Stomach (tissue), 9 donors: Measurements from ENCODE around the gene RFX2. TPM values are rescaled to one million over a fixed set of nuclear protein-coding genes. Genes with fewer than 3 reads are reported as not detected.

Source experiments
- DNase-seq, 2 donors: peaks; one replicate each; pipeline versions ENCODE4 v3.0.0 to v3.0.0-alpha.2; 2013 to 2019
- H3K27ac ChIP-seq, 5 donors: fragments of 200-600 bp in 4 of 5; sonication (generic) in 4 of 5; one replicate each; pipeline ENCODE4 v1.5.1; 2013 to 2019; ENCODE audit warnings: mild to moderate bottlenecking in 1 of 5, moderate library complexity in 1 of 5
- H3K27me3 ChIP-seq, 3 donors: fragments of 200-600 bp; sonication (generic); one replicate each; pipeline ENCODE4 v1.5.1; 2017 to 2019; ENCODE audit warnings: mixed run types in 1 of 3
- H3K36me3 ChIP-seq, 4 donors: fragments of 200-600 bp; sonication (generic); 1 replicate in 3 of 4; 2 replicates in 1 of 4; pipeline ENCODE4 v1.5.1; 2016 to 2019
- H3K4me1 ChIP-seq, 4 donors: fragments of 200-600 bp; sonication (generic); one replicate each; pipeline ENCODE4 v1.5.1; 2016 to 2019
- H3K4me3 ChIP-seq, 4 donors: fragments of 200-600 bp; sonication (generic) in 3 of 4; one replicate each; pipeline ENCODE4 v1.5.1; 2016 to 2019; ENCODE audit warnings: mild to moderate bottlenecking in 1 of 4
- H3K9me3 ChIP-seq, 4 donors: fragments of 200-600 bp; sonication (generic); one replicate each; pipeline ENCODE4 v1.5.1; 2016 to 2019
- EP300 ChIP-seq: sonication (generic); formaldehyde crosslinking; IDR thresholded peaks from one replicate; pipeline ENCODE4 v1.6.1; 2017; ENCODE audit warnings: antibody characterized with exemption
- POLR2A ChIP-seq, 4 donors: fragments of 450-650 bp; IDR thresholded peaks; one replicate each; pipeline ENCODE4 v1.6.1; 2016; ENCODE audit warnings: antibody characterized with exemption in 4 of 4, control low read depth in 2 of 4, mild to moderate bottlenecking in 1 of 4, moderate library complexity in 1 of 4
- POLR2AphosphoS5 ChIP-seq, 3 donors: sonication (generic); formaldehyde crosslinking; IDR thresholded peaks; one replicate each; pipeline ENCODE4 v1.6.1; 2016; ENCODE audit warnings: antibody characterized with exemption in 3 of 3
- WGBS, 5 donors: extraction: QIAGEN DNeasy Blood & Tissue Kit in 3 of 5; methylation state at CpG; one replicate each; pipeline versions ENCODE4 v1.1.5 to v1.1.7; 2013 to 2018; 5-methylcytosine and 5-hydroxymethylcytosine counted together
- intact Hi-C: fragments of 100-400 bp; cut with DNase I; formaldehyde crosslinking; loops from one replicate; pipeline ENCODE4 v1.15.1; 2023; ENCODE audit warnings: low total_unique reads
- polyA plus RNA-seq, 3 donors: library from polyadenylated mRNA; stranded (reverse); fragments of 200-250 nt; gene quantifications; one replicate each; pipeline ENCODE4 v1.2.3, GENCODE V29; 2013
- total RNA-seq, 5 donors: library from RNA; depleted of rRNA; stranded (reverse); fragments of >200 nt; gene quantifications; one replicate each; pipeline versions ENCODE4 v1.1.0 to v1.2.3, GENCODE V29; 2014 to 2016
- TF ChIP-seq, protein P1 (sequence below), 7 experiments: fragments of 450-650 bp in 4 of 7; fragments of 200-600 bp in 3 of 7; sonication (generic) in 3 of 7; IDR thresholded peaks; one replicate each; pipeline ENCODE4 v1.5.1; 2016 to 2019; ENCODE audit warnings: antibody characterized with exemption in 7 of 7, control low read depth in 2 of 7, mild to moderate bottlenecking in 1 of 7
- donor health status: healthy with polysubstance abuse.
- donor health status: Bipolar disorder and iron deficiency.
- donor health status: healthy.

RFX2 gene
- total and polyA plus RNA-seq, 8 donors, result 1.2 to 123 (median 8.0) TPM

DNA sequence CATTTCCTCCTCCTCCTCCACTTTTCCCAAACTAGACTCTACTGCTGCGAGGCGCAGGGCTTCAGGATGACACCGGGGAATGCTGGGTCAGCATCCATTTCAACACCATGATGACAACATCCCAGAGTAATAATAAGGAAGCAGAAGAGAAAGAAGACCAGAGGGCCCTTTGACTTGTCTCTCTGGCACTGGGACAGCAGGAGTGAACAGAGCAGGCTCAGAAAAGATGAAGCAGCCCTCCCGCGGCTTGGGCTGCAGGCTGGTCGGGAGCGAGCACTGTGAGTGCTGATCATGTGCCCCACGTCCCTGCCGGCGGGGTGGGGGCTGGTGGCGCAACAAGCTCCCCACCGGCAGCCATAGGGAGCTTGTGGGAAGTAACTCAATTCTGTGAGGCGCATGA lies 162.9 kb downstream of the RFX2 start:
- Histone ChIP-seq H3K36me3 (peaks cover 0 to 8% (median 2%) of the 10 kb centered on the region in 4 donors), H3K4me1 (peaks cover 74 to 97% (median 86%) of the 10 kb centered on the region in 4 donors), H3K9me3 (no peaks in the 10 kb centered on the region), H3K27ac (peak overlapping the region in 4 of 5 donors; percentile 73 to 84 (median 80)), H3K27me3 (no peaks in the 10 kb centered on the region), H3K4me3 (no peak overlapping the region)
- intact Hi-C loops, result no loop called here
- WGBS, 5 donors, result 57 to 80% (median 69%) methylated on average over 13 of the region's 13 CpGs
- peak; percentile 37 to 66 for DNase-seq
- peak in 2 of 3 donors; percentile 7 to 52 for TF ChIP-seq POLR2AphosphoS5 (IDR thresholded peaks at IDR 0.05)
- no peak for TF ChIP-seq POLR2A (IDR thresholded peaks at IDR 0.05)

- intact Hi-C loops, result no loop called here
- WGBS, 5 donors, result 59 to 76% (median 66%) methylated on average over 10 of the region's 10 CpGs
- Histone ChIP-seq H3K36me3 (peaks cover 18 to 38% (median 33%) of the 10 kb centered on the region in 4 donors), H3K9me3 (no peaks in the 10 kb centered on the region), H3K27me3 (no peaks in the 10 kb centered on the region), H3K4me1 (peaks cover 44 to 82% (median 56%) of the 10 kb centered on the region in 4 donors), H3K4me3 (no peak overlapping the region), H3K27ac (peak overlapping the region in 4 of 5 donors; percentile 57 to 84 (median 64))
- TF ChIP-seq EP300 (no peak), POLR2A (IDR thresholded peaks at IDR 0.05) (no peak), POLR2AphosphoS5 (IDR thresholded peaks at IDR 0.05) (no peak)
- TF ChIP-seq, protein P1, sequence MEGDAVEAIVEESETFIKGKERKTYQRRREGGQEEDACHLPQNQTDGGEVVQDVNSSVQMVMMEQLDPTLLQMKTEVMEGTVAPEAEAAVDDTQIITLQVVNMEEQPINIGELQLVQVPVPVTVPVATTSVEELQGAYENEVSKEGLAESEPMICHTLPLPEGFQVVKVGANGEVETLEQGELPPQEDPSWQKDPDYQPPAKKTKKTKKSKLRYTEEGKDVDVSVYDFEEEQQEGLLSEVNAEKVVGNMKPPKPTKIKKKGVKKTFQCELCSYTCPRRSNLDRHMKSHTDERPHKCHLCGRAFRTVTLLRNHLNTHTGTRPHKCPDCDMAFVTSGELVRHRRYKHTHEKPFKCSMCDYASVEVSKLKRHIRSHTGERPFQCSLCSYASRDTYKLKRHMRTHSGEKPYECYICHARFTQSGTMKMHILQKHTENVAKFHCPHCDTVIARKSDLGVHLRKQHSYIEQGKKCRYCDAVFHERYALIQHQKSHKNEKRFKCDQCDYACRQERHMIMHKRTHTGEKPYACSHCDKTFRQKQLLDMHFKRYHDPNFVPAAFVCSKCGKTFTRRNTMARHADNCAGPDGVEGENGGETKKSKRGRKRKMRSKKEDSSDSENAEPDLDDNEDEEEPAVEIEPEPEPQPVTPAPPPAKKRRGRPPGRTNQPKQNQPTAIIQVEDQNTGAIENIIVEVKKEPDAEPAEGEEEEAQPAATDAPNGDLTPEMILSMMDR (IDR thresholded peaks at IDR 0.05), result no peak
- no peak for DNase-seq
Observed at GRCh38 chr19:5943623-5944022, 166.7 kb downstream of the RFX2 start.

Other genes starting within 250 kb of the RFX2 start
- under 1 TPM in 1 of 5 donors, not detected in 4; 0.37 TPM for gene FUT5, start 240.0 kb downstream of the RFX2 start, total RNA-seq
- gene FUT5, start 240.0 kb downstream of the RFX2 start, polyA plus RNA-seq, result not detected
- 100 to 1,000 TPM in 4 of 5 donors, 10 to 100 TPM in 1; 22.2 to 474 (median 130) TPM for gene NDUFA11, start 206.7 kb downstream of the RFX2 start, total RNA-seq
- gene NDUFA11, start 206.7 kb downstream of the RFX2 start, polyA plus RNA-seq, result 100 to 1,000 TPM; 490 to 524 (median 492) TPM
- gene VMAC, start 205.6 kb downstream of the RFX2 start, total RNA-seq, result 10 to 100 TPM in 3 of 5 donors, 1 to 10 TPM in 2; 3.6 to 60.8 (median 13.8) TPM
- 1 to 10 TPM; 4.3 to 5.0 (median 4.7) TPM for gene VMAC, start 205.6 kb downstream of the RFX2 start, polyA plus RNA-seq
- gene CAPS, start 196.2 kb downstream of the RFX2 start, total RNA-seq, result 100 to 1,000 TPM in 1 of 5 donors, 10 to 100 TPM in 4; 27.2 to 143 (median 54.8) TPM
- gene CAPS, start 196.2 kb downstream of the RFX2 start, polyA plus RNA-seq, result 10 to 100 TPM; 34.5 to 50.4 (median 44.0) TPM
- gene RANBP3, start 132.4 kb downstream of the RFX2 start, total RNA-seq, result 100 to 1,000 TPM in 2 of 5 donors, 10 to 100 TPM in 3; 28.6 to 235 (median 85.9) TPM
- gene RANBP3, start 132.4 kb downstream of the RFX2 start, polyA plus RNA-seq, result 10 to 100 TPM; 27.7 to 34.4 (median 31.2) TPM
- gene ACSBG2, start 25.2 kb upstream of the RFX2 start, total RNA-seq, result not detected
- gene ACSBG2, start 25.2 kb upstream of the RFX2 start, polyA plus RNA-seq, result not detected
- gene MLLT1, start 169.5 kb upstream of the RFX2 start, total RNA-seq, result 10 to 100 TPM in 3 of 5 donors, 1 to 10 TPM in 2; 3.1 to 30.4 (median 16.7) TPM
- 10 to 100 TPM; 21.2 to 33.8 (median 27.4) TPM for gene MLLT1, start 169.5 kb upstream of the RFX2 start, polyA plus RNA-seq
- gene ACER1, start 223.1 kb upstream of the RFX2 start, total RNA-seq, result 1 to 10 TPM in 1 of 5 donors, not detected in 4; 3.5 TPM
- under 1 TPM in 1 of 3 donors, not detected in 2; 0.08 TPM for gene ACER1, start 223.1 kb upstream of the RFX2 start, polyA plus RNA-seq